ENCODE results near the gene C1QB. TPM values are rescaled to one million over a fixed set of nuclear protein-coding genes. Genes with fewer than 3 reads are reported as not detected.

C1QB gene
- total RNA-seq, 1 experiment from 2014 or later: not detected

- no peak overlapping the region for H3K4me3 Mint-ChIP-seq (ENCODE audit: unreplicated experiment)
- intact Hi-C loops (cut with micrococcal nuclease; ENCODE audit: unreplicated experiment): no loop called here
These were observed 32.6 kb downstream of the C1QB start for GRCh38 chr1:22685591-22686059.

DNA sequence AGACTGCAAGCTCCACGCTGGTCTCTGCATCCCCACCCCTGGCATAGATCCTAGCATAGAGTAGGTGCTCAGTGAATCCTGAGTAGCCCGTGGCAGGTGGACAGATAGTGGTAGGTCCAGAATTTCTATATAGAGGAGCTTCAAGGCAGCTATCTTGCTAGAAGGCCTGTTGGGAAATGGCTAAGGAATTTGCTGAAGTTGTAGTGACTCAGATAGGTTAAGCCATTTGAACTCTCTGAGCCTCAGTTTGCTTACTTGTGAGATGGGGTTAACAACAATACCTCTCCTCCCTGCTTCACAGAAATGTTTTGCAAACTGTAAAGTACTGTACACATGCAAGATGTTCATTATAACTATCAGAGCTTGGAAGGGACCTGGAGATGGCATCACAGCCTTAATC lies 34.2 kb downstream of the C1QB start:
- no peaks in the 10 kb centered on the region for H3K36me3 ChIP-seq (ENCODE audit: control insufficient read depth, insufficient read depth, low read length)
- Mint-ChIP-seq H3K27me3 (ENCODE audit: insufficient read depth, unreplicated experiment) (no peaks in the 10 kb centered on the region), H3K36me3 (ENCODE audit: insufficient read depth, unreplicated experiment) (no peaks in the 10 kb centered on the region), H3K27ac (ENCODE audit: unreplicated experiment) (no peak overlapping the region), H3K9me3 (ENCODE audit: unreplicated experiment) (no peaks in the 10 kb centered on the region), H3K4me1 (ENCODE audit: low read depth, unreplicated experiment) (peaks cover 22% of the 10 kb centered on the region), H3K4me3 (ENCODE audit: unreplicated experiment) (no peak overlapping the region)
- no peaks in the 10 kb centered on the region for H3K27me3 ChIP-seq (replicated peaks; ENCODE audit: control insufficient read depth, insufficient read depth, low read length)
- ChIA-PET CTCF (no interaction called here), POLR2A (no interaction called here)
- BruUV-seq (replicated peaks): no TSS peak
- intact Hi-C loops (cut with micrococcal nuclease; ENCODE audit: unreplicated experiment): no loop called here
- H3K9me3 ChIP-seq: no peaks in the 10 kb centered on the region
- TF ChIP-seq, protein P1, sequence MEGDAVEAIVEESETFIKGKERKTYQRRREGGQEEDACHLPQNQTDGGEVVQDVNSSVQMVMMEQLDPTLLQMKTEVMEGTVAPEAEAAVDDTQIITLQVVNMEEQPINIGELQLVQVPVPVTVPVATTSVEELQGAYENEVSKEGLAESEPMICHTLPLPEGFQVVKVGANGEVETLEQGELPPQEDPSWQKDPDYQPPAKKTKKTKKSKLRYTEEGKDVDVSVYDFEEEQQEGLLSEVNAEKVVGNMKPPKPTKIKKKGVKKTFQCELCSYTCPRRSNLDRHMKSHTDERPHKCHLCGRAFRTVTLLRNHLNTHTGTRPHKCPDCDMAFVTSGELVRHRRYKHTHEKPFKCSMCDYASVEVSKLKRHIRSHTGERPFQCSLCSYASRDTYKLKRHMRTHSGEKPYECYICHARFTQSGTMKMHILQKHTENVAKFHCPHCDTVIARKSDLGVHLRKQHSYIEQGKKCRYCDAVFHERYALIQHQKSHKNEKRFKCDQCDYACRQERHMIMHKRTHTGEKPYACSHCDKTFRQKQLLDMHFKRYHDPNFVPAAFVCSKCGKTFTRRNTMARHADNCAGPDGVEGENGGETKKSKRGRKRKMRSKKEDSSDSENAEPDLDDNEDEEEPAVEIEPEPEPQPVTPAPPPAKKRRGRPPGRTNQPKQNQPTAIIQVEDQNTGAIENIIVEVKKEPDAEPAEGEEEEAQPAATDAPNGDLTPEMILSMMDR (IDR thresholded peaks at IDR 0.05; ENCODE audit: insufficient read depth in 1 of 2, low read depth in 1 of 2, low read length in 1 of 2, severe bottlenecking in 1 of 2, unreplicated experiment in 1 of 2): no peak
- H3K4me1 ChIP-seq: peaks cover 5% of the 10 kb centered on the region; the same call in 1 of the 2 replicates
- no peak for DNase-seq
- no peak overlapping the region for H3K4me3 ChIP-seq (ENCODE audit: low read depth, low read length)

More at GRCh38 chr1:22685591-22686059, 32.6 kb downstream of the C1QB start:
- ChIA-PET POLR2A (no interaction called here), CTCF (no interaction called here)
- H3K36me3 Mint-ChIP-seq (ENCODE audit: insufficient read depth, unreplicated experiment): no peaks in the 10 kb centered on the region
- TF ChIP-seq, protein P1 (IDR thresholded peaks at IDR 0.05; ENCODE audit: insufficient read depth in 1 of 2, low read depth in 1 of 2, low read length in 1 of 2, severe bottlenecking in 1 of 2, unreplicated experiment in 1 of 2): no peak
- peaks cover 5% of the 10 kb centered on the region; the same call in 1 of the 2 replicates for H3K4me1 ChIP-seq
- H3K9me3 ChIP-seq: no peaks in the 10 kb centered on the region
- no peak overlapping the region for H3K27ac Mint-ChIP-seq (ENCODE audit: unreplicated experiment)
- peaks cover 22% of the 10 kb centered on the region for H3K4me1 Mint-ChIP-seq (ENCODE audit: low read depth, unreplicated experiment)
- no peaks in the 10 kb centered on the region for H3K36me3 ChIP-seq (ENCODE audit: control insufficient read depth, insufficient read depth, low read length)
- no peaks in the 10 kb centered on the region for H3K9me3 Mint-ChIP-seq (ENCODE audit: unreplicated experiment)
- DNase-seq: no peak
- no peaks in the 10 kb centered on the region for H3K27me3 Mint-ChIP-seq (ENCODE audit: insufficient read depth, unreplicated experiment)
- H3K4me3 ChIP-seq (ENCODE audit: low read depth, low read length): no peak overlapping the region
- BruUV-seq (replicated peaks): no TSS peak
- no peaks in the 10 kb centered on the region for H3K27me3 ChIP-seq (replicated peaks; ENCODE audit: control insufficient read depth, insufficient read depth, low read length)

- POLR2A ChIA-PET: interaction anchor here (0.5 kb wide), 1 partner anchor 246 kb away, joined by 3 read pairs; no protein-coding TSS in a partner anchor
- BruUV-seq (replicated peaks): no TSS peak
These were observed 35.4 kb downstream of the C1QB start for GRCh38 chr1:22688466-22688865.

More at GRCh38 chr1:22688466-22688865, 35.4 kb downstream of the C1QB start:
- peak overlapping the region; percentile 7 for H3K27ac Mint-ChIP-seq (ENCODE audit: unreplicated experiment)
- TF ChIP-seq, protein P1 (IDR thresholded peaks at IDR 0.05; ENCODE audit: insufficient read depth in 1 of 2, low read depth in 1 of 2, low read length in 1 of 2, severe bottlenecking in 1 of 2, unreplicated experiment in 1 of 2): no peak
- CTCF ChIA-PET: interaction anchor here (0.6 to 0.9 kb wide), 2 partner anchors 16 to 1394 kb away, joined by 3 to 11 read pairs; no protein-coding TSS in a partner anchor
- no peaks in the 10 kb centered on the region for H3K9me3 ChIP-seq
- no peak overlapping the region for H3K4me3 Mint-ChIP-seq (ENCODE audit: unreplicated experiment)
- no peaks in the 10 kb centered on the region for H3K36me3 Mint-ChIP-seq (ENCODE audit: insufficient read depth, unreplicated experiment)
- intact Hi-C loops (cut with micrococcal nuclease; ENCODE audit: unreplicated experiment): no loop called here
- no peaks in the 10 kb centered on the region for H3K27me3 Mint-ChIP-seq (ENCODE audit: insufficient read depth, unreplicated experiment)
- H3K4me1 Mint-ChIP-seq (ENCODE audit: low read depth, unreplicated experiment): peaks cover 22% of the 10 kb centered on the region
- no peak for DNase-seq
- no peaks in the 10 kb centered on the region for H3K9me3 Mint-ChIP-seq (ENCODE audit: unreplicated experiment)
- H3K4me3 ChIP-seq (ENCODE audit: low read depth, low read length): no peak overlapping the region
- no peaks in the 10 kb centered on the region for H3K36me3 ChIP-seq (ENCODE audit: control insufficient read depth, insufficient read depth, low read length)
- peaks cover 5% of the 10 kb centered on the region; the same call in 1 of the 2 replicates for H3K4me1 ChIP-seq
- H3K27me3 ChIP-seq (replicated peaks; ENCODE audit: control insufficient read depth, insufficient read depth, low read length): no peaks in the 10 kb centered on the region

Data from Caco-2 (cell line).